GM18858 (cell line): Measurements from ENCODE around the gene RBM4B.
"Not testable (repeated sequence)": the region's sequence is repeated elsewhere in the genome, so short reads cannot be mapped to it uniquely, and the experiment has no call there.

Source experiments
- ATAC-seq: cut with Tn5 transposase; IDR thresholded peaks from one replicate; pipeline ENCODE4 v1.9.1; 2021; ENCODE audit not compliant: unreplicated experiment

The RBM4B gene, protein sequence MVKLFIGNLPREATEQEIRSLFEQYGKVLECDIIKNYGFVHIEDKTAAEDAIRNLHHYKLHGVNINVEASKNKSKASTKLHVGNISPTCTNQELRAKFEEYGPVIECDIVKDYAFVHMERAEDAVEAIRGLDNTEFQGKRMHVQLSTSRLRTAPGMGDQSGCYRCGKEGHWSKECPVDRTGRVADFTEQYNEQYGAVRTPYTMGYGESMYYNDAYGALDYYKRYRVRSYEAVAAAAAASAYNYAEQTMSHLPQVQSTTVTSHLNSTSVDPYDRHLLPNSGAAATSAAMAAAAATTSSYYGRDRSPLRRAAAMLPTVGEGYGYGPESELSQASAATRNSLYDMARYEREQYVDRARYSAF

GRCh38 chr11:66677599-66678375, at the start of gene RBM4B:
RBM4B (minus strand) TSS chr11:66677887; CDS start chr11:66677079, 808 bp downstream.
- ATAC-seq: peak; percentile 64

DNA sequence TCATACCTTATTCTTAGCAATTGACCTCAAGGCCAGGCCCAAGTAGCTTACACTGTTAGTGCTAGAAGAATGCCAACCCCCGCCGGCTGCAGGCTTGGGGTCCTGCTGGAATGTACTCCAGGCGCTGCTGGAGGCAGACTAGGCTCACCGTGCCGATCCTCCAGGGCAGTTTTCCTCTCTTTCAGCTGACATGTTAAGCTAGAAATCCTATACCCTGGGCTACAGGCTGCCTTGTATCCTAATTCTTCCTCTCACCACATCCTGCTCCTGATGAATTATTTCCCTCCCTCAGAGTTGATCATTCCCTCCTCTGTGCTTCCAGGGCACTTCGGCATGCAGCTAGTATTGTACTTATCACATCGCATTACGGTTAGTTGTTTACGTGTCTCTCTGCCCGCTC, 48.0 kb upstream of the RBM4B start:
- ATAC-seq: no peak

GRCh38 chr11:66725114-66725513, 47.4 kb upstream of the RBM4B start:
- ATAC-seq: no peak

GRCh38 chr11:66724167-66724566, 46.5 kb upstream of the RBM4B start:
- ATAC-seq: not testable (repeated sequence)

- no peak for ATAC-seq
Observed at GRCh38 chr11:66723693-66724092, 46.0 kb upstream of the RBM4B start.

GRCh38 chr11:66722745-66723651, 45.3 kb upstream of the RBM4B start:
- ATAC-seq: no peak

- ATAC-seq: no peak
Observed at GRCh38 chr11:66721939-66722338, 44.3 kb upstream of the RBM4B start.

- no peak for ATAC-seq
Observed at GRCh38 chr11:66720899-66721470, 43.3 kb upstream of the RBM4B start.

- ATAC-seq: no peak
Observed at GRCh38 chr11:66720223-66720898, 42.7 kb upstream of the RBM4B start.

GRCh38 chr11:66719111-66719872, 41.6 kb upstream of the RBM4B start:
- ATAC-seq: no peak

DNA sequence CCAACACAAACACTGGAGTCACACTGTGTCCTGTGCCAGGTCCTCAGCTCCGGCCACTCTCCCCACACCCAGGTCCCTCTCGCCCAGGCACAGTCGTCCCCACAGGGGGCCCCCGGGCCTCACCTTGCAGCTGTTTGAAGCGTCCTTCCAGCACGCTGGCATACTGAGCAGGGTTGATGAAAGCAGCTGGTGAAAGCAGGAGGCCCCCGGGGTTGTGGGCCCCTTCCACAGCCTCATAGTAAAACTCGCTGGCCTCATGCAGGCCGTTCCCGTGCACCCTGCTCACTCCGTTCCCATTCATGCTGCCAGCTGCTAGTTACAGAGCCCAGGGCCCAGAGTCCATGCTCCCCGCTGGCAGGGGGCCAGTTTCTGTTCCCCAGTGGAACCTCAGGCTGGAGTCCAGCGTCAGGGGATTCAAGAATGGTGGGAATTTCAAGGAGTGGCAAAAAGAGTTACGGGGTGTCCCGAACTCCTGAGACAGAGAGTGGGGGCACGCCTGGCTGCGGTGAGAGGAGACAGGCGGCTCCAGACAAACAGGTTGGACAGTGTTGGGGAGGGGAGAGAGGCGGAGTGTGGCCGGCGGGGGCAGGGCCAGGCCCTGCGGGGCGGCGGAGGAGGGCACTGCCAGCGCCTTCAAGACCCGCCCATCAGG, 40.8 kb upstream of the RBM4B start:
- ATAC-seq: no peak

DNA sequence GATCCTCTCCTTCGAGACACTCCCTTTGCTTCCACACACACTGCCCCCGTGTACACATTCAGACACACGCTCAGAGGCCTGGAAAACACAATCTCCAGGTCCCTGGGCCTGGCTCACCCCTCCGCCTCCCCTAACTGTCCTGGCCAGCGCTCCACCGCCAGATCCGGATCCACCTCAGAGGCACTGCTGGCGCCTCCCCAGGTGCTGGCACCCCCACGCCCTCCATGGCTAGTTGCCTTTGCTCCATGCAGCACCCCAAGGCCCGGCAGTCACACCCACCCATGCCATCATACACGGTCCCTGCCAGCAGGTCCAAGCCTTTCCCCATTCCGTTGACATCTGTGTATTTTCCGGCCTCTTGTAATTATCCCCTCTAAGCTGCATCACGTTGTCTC, 40.2 kb upstream of the RBM4B start:
- ATAC-seq: no peak

DNA sequence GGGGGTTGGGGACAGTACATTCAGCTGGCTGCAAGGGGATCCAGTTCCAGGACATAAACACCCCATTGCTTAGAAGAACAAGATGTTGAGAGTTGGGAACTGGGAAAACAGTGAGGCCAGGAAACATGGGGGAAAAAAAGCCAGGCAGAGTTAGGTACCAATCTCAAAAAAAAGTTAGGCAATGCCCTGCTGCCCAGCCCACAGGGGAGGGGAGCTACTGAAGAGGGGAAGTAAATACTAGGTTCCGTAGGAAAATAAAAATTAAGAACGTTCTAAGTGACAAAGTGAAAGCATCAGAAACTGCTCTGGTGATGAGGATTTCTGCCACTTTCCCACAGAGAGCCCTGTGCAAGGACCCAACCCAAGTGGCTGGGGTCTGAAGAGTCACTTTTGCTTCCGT, 39.3 kb upstream of the RBM4B start:
- no peak for ATAC-seq

DNA sequence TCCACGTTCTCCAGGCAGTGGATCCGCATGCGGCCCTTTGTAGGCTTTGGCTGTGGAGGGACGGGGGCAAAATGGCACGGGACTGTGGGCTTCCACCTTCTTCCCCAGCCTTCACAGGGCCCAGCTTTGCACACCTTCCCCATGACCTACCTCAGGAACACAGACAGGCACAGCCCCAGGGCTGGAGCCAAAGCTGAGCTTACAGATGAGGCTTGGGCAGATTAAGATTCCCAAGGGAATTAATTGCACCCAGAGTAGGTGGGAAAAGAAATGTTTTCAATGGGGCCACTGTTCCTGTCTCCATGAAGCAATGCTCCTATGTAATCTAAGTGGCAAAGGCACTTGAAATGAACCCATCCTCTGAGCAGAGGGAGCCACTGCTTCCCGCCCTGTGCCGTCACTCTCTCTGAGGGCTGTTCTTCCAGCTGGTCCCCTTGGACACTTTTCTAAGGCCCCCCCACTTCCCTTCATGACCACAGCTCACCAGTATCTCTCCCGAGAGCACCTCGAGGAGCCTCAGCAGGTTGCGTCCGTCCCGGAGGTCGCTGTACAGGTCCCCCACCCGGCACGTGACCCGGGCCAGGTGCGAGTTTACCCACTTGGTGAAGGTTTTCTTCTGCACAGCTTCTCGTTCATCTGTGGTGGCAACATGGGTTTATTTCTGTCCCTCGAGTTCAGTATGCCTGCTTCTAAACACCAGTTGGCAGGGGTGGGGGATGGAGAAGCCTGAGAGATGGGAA, 37.8 kb upstream of the RBM4B start:
- no peak for ATAC-seq

- no peak for ATAC-seq
Observed at GRCh38 chr11:66713746-66714480, 36.2 kb upstream of the RBM4B start.

DNA sequence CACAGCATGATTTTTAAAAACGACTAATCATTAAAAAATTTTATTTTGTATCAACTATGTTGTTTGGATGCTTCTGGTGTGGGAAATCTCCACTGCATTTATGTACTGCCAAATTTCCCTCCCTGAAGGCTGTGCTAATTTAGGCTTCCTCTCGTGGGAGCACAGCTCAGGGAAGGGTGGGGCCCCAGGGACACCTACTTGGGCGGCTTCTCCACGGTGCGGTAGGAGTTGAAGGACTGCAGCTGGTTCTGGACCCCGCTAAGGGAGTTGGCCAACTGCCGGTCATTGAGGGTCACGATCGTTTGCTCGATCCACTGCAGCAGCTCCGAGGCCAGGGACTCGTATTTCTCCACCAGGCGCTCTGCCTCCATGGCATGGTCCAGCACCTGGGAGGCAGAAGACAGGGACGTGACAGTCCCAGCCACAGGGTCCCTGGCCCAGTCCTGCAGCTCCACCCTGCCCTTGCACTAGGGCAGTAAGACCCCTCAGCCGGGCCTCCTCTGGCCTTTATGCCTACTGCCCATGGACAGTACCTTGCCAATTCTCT, 32.8 kb upstream of the RBM4B start:
- ATAC-seq: no peak

- no peak for ATAC-seq
Observed at GRCh38 chr11:66708701-66709100, 31.0 kb upstream of the RBM4B start.
